Large intestine (tissue), 3 donors: ENCODE measurements around the gene FNBP1. TPM values are rescaled to one million over a fixed set of nuclear protein-coding genes. Genes with fewer than 3 reads are reported as not detected.

Experiments used
- DNase-seq, 2 donors: peaks; one replicate each; pipeline versions ENCODE4 v3.0.0 to v3.0.0-alpha.2; 2013
- H3K27ac ChIP-seq: one replicate; pipeline ENCODE4 v1.5.1; 2013; ENCODE audit warnings: low read length
- H3K27me3 ChIP-seq: 2 replicates; pipeline ENCODE4 v1.6.1; 2013; ENCODE audit warnings: low read length; ENCODE audit not compliant: control insufficient read depth, insufficient read depth
- H3K36me3 ChIP-seq: 2 replicates; pipeline ENCODE4 v1.6.1; 2013; ENCODE audit warnings: low read length; ENCODE audit not compliant: control insufficient read depth, insufficient read depth
- H3K4me1 ChIP-seq: one replicate; pipeline ENCODE4 v1.6.1; 2013; ENCODE audit warnings: low read length; ENCODE audit not compliant: control insufficient read depth, insufficient read depth
- H3K4me3 ChIP-seq: one replicate; pipeline ENCODE4 v1.5.1; 2013; ENCODE audit warnings: low read length
- H3K9me3 ChIP-seq: one replicate; pipeline ENCODE4 v1.6.1; 2013; ENCODE audit warnings: mild to moderate bottlenecking, low read depth, low read length, moderate library complexity; ENCODE audit not compliant: control insufficient read depth
- WGBS: methylation state at CpG from one replicate; pipeline ENCODE4 v1.1.5; 2013; ENCODE audit warnings: low lambda C conversion rate; ENCODE audit not compliant: insufficient coverage; 5-methylcytosine and 5-hydroxymethylcytosine counted together
- polyA plus RNA-seq: library from polyadenylated mRNA; unstranded; fragments of 120-200 nt; gene quantifications from one replicate; pipeline ENCODE4 v1.2.1, GENCODE V29; 2013

The FNBP1 gene
- polyA plus RNA-seq, 1 donor, result 25.1 TPM

GRCh38 chr9:129874261-129875101 is 168.5 kb downstream of the FNBP1 start:
- no peak overlapping the region for H3K27ac ChIP-seq
- peaks cover 40% of the 10 kb centered on the region for H3K36me3 ChIP-seq
- no peak overlapping the region for H3K4me3 ChIP-seq
- no peaks in the 10 kb centered on the region for H3K27me3 ChIP-seq
- H3K9me3 ChIP-seq, result no peaks in the 10 kb centered on the region
- no CpG with 5 or more reads among the region's 38 CpGs for WGBS
- no peaks in the 10 kb centered on the region for H3K4me1 ChIP-seq
- no peak for DNase-seq

DNA sequence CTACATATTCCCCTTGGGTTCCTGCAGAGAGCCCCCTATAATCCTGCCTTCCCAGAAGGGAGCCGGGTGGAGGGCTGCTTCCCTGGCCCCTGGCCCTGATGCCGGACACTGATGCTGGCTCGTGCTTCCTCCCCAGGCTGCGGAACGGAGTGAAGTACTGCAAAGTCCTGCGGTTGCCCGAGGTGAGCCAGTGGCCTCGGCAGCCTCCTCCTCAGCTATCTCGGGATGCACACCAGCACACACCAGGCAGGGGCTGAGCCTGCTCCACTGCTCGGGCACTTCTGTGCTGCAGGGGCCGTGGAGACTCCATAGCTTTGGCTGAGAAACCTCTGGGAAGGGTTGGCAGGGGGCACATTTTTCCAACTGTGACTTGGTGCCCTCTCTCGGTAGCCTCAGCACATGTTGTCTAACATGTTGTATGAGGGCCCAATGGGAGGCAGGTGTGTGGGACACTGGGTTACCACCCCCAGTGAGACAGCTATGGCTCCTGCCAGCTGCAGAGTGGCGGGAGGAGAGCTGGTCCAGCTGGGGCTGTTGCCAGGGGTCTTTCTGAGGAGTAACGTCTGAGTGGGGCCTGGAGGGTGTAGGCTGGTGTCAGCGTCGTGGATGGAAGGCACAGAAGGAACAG is 169.3 kb downstream of the FNBP1 start:
- 100% methylated on average over 2 of the region's 16 CpGs for WGBS
- Histone ChIP-seq H3K4me1 (no peaks in the 10 kb centered on the region), H3K27ac (no peak overlapping the region), H3K27me3 (no peaks in the 10 kb centered on the region), H3K36me3 (peaks cover 43% of the 10 kb centered on the region), H3K9me3 (no peaks in the 10 kb centered on the region), H3K4me3 (no peak overlapping the region)
- DNase-seq, result no peak

DNA sequence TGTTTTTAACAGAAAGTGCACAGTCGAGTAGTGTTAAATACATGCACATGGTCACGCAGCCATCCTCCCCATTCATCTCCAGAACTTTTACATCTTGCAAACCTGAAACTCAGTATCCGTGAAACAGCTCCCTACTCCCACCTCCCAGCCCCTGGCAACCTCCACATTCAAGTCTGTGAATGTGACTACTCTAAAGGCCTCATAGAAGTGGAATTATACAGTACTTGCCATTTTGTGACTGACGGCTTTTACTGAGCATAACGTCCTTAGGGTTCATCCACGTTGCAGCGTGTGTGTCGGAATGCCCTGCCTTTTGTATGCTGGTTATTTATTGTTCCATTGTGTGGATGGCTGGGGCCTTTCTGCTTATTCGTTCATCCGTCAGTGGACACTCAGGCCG is 171.9 kb downstream of the FNBP1 start:
- H3K9me3 ChIP-seq, result no peaks in the 10 kb centered on the region
- H3K4me3 ChIP-seq, result no peak overlapping the region
- no peaks in the 10 kb centered on the region for H3K27me3 ChIP-seq
- no peaks in the 10 kb centered on the region for H3K4me1 ChIP-seq
- H3K27ac ChIP-seq, result no peak overlapping the region
- H3K36me3 ChIP-seq, result peaks cover 41% of the 10 kb centered on the region
- 91% methylated on average over 4 of the region's 11 CpGs for WGBS
- DNase-seq, result no peak

DNA sequence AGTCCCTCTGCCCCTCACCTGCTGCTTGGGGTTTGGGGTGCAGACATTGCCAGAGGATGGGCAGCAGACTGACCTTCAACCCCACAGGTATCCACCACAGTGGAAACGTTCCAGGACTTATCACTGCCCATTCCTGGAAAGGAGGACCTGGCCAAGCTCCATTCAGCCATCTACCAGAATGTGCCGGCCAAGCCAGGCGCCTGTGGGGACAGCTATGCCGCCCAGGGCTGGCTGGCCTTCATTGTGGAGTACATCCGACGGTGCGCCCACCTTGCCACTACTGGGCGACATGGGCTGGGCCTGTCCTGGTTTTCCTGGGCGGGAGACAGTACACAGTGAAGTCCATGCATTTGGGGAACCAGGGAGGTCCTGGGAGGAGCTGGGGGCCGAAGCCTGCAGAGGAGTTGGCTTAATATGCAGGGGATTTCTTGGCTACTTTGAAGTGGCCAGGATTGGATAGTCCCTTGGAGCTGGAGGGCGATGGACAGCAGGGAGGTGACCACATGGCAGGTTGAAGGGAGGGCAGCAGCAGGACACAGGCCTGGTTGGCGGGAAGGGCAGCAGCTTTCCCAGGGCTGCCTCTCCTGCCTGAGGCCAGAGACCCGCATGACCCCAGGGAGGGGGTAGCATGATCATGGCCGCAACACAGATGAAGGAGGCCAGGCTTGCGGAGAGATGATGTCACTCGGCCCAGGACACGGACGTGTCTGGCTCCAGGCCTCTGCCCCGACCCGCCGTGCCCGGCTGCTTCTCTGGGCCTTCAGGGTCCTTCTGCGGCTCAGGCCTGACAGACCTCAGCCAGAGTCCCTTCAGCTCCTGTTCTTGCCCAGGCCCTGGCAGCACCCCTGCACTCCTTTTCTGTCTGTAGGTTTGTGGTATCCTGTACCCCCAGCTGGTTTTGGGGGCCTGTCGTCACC is 173.1 kb downstream of the FNBP1 start:
- DNase-seq, result no peak
- Histone ChIP-seq H3K36me3 (peaks cover 35% of the 10 kb centered on the region), H3K4me1 (no peaks in the 10 kb centered on the region), H3K27me3 (no peaks in the 10 kb centered on the region), H3K9me3 (no peaks in the 10 kb centered on the region), H3K4me3 (no peak overlapping the region), H3K27ac (no peak overlapping the region)
- WGBS, result no CpG with 5 or more reads among the region's 24 CpGs

- H3K27me3 ChIP-seq, result no peaks in the 10 kb centered on the region
- WGBS, result no CpG with 5 or more reads among the region's 28 CpGs
- H3K36me3 ChIP-seq, result peaks cover 26% of the 10 kb centered on the region
- no peaks in the 10 kb centered on the region for H3K4me1 ChIP-seq
- no peak for DNase-seq
- no peaks in the 10 kb centered on the region for H3K9me3 ChIP-seq
- no peak overlapping the region for H3K27ac ChIP-seq
- H3K4me3 ChIP-seq, result no peak overlapping the region
These were observed 174.0 kb downstream of the FNBP1 start for GRCh38 chr9:129868872-129869486.

DNA sequence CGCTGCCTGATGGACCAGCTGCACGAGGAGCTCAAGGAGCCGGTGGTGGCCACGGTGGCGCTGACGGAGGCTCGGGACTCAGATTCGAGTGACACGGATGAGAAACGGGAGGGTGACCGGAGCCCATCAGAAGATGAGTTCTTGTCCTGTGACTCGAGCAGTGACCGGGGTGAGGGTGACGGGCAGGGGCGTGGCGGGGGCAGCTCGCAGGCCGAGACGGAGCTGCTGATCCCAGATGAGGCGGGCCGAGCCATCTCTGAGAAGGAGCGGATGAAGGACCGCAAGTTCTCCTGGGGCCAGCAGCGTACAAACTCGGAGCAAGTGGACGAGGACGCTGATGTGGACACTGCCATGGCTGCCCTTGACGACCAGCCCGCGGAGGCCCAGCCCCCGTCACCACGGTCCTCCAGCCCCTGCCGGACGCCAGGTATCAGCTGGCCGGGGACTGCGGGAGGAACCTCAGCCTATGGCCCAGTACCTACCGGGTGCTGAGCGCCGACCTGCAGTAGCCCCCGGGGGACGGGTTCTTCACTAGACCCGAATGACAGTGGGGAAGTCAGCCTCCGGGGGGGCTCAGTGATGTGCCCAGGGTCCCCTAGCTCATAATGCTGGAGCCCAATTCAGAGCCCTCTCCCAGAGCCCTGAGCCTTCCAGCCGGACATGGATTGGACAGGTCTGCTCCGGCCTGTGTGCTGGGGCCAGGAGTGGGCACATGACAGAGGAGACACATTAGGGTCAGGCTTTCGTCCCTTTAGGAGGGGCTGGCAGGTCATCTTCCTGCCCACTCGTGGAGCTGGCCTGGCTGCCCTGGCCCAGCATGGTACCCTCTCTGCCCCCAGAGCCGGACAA is 174.7 kb downstream of the FNBP1 start:
- H3K27ac ChIP-seq, result no peak overlapping the region
- H3K4me3 ChIP-seq, result no peak overlapping the region
- H3K9me3 ChIP-seq, result no peaks in the 10 kb centered on the region
- no CpG with 5 or more reads among the region's 48 CpGs for WGBS
- H3K4me1 ChIP-seq, result no peaks in the 10 kb centered on the region
- peaks cover 22% of the 10 kb centered on the region for H3K36me3 ChIP-seq
- H3K27me3 ChIP-seq, result no peaks in the 10 kb centered on the region
- DNase-seq, result no peak

- Histone ChIP-seq H3K9me3 (no peaks in the 10 kb centered on the region), H3K36me3 (peaks cover 25% of the 10 kb centered on the region), H3K4me1 (no peaks in the 10 kb centered on the region), H3K27me3 (no peaks in the 10 kb centered on the region), H3K27ac (no peak overlapping the region), H3K4me3 (no peak overlapping the region)
- WGBS, result no CpG with 5 or more reads among the region's 17 CpGs
- no peak for DNase-seq
These were observed 175.6 kb downstream of the FNBP1 start for GRCh38 chr9:129867136-129868022.

GRCh38 chr9:129866394-129867135 is 176.4 kb downstream of the FNBP1 start:
- WGBS, result 70% methylated on average over 2 of the region's 17 CpGs
- Histone ChIP-seq H3K27ac (no peak overlapping the region), H3K27me3 (no peaks in the 10 kb centered on the region), H3K36me3 (peaks cover 30% of the 10 kb centered on the region), H3K4me1 (no peaks in the 10 kb centered on the region), H3K9me3 (no peaks in the 10 kb centered on the region), H3K4me3 (no peak overlapping the region)
- DNase-seq, result no peak
